CD4-positive, alpha-beta T cell treated with Interleukin-4 for 4 hours (primary cell): ENCODE results near the gene MEGF11.

Source experiments
- DNase-seq: peaks from one replicate; pipeline ENCODE4 v3.0.0-alpha.2; 2020

The MEGF11 gene

GRCh38 chr15:66080717-66081398, 172.7 kb downstream of the MEGF11 start:
- no peak for DNase-seq

GRCh38 chr15:66078929-66079275, 174.6 kb downstream of the MEGF11 start:
- no peak for DNase-seq

GRCh38 chr15:66078196-66078928, 175.2 kb downstream of the MEGF11 start:
- DNase-seq: no peak

- no peak for DNase-seq
These were observed 176.3 kb downstream of the MEGF11 start for GRCh38 chr15:66077320-66077663.

GRCh38 chr15:66076591-66077319, 176.8 kb downstream of the MEGF11 start:
- DNase-seq: no peak

GRCh38 chr15:66075947-66076346, 177.6 kb downstream of the MEGF11 start:
- DNase-seq: no peak

GRCh38 chr15:66072616-66073361, 180.8 kb downstream of the MEGF11 start:
- no peak for DNase-seq

GRCh38 chr15:66071921-66072295, 181.6 kb downstream of the MEGF11 start:
- no peak for DNase-seq

- no peak for DNase-seq
These were observed 182.2 kb downstream of the MEGF11 start for GRCh38 chr15:66071160-66071920.

GRCh38 chr15:66070220-66070934, 183.2 kb downstream of the MEGF11 start:
- DNase-seq: no peak

- DNase-seq: no peak
These were observed 183.8 kb downstream of the MEGF11 start for GRCh38 chr15:66069751-66070150.

- DNase-seq: no peak
These were observed 184.7 kb downstream of the MEGF11 start for GRCh38 chr15:66068801-66069200.

GRCh38 chr15:66067687-66068086, 185.9 kb downstream of the MEGF11 start:
- DNase-seq: no peak

GRCh38 chr15:66066481-66066880, 187.1 kb downstream of the MEGF11 start:
- DNase-seq: no peak

- no peak for DNase-seq
These were observed 187.5 kb downstream of the MEGF11 start for GRCh38 chr15:66066005-66066404.

GRCh38 chr15:66065325-66065724, 188.2 kb downstream of the MEGF11 start:
- no peak for DNase-seq

GRCh38 chr15:66063147-66063546, 190.4 kb downstream of the MEGF11 start:
- DNase-seq: no peak

GRCh38 chr15:66057089-66057488, 196.5 kb downstream of the MEGF11 start:
- no peak for DNase-seq

GRCh38 chr15:66053991-66054390, 199.6 kb downstream of the MEGF11 start:
- DNase-seq: no peak

GRCh38 chr15:66051833-66052232, 201.7 kb downstream of the MEGF11 start:
- no peak for DNase-seq

GRCh38 chr15:66050264-66050663, 203.3 kb downstream of the MEGF11 start:
- DNase-seq: no peak

- no peak for DNase-seq
These were observed 204.2 kb downstream of the MEGF11 start for GRCh38 chr15:66049353-66049752.
